ENCODE measurements around the gene PSD4. TPM values are rescaled to one million over a fixed set of nuclear protein-coding genes. Genes with fewer than 3 reads are reported as not detected.

Gene PSD4
- total RNA-seq, 1 experiment from 2014 or later, result 12.6 TPM

DNA sequence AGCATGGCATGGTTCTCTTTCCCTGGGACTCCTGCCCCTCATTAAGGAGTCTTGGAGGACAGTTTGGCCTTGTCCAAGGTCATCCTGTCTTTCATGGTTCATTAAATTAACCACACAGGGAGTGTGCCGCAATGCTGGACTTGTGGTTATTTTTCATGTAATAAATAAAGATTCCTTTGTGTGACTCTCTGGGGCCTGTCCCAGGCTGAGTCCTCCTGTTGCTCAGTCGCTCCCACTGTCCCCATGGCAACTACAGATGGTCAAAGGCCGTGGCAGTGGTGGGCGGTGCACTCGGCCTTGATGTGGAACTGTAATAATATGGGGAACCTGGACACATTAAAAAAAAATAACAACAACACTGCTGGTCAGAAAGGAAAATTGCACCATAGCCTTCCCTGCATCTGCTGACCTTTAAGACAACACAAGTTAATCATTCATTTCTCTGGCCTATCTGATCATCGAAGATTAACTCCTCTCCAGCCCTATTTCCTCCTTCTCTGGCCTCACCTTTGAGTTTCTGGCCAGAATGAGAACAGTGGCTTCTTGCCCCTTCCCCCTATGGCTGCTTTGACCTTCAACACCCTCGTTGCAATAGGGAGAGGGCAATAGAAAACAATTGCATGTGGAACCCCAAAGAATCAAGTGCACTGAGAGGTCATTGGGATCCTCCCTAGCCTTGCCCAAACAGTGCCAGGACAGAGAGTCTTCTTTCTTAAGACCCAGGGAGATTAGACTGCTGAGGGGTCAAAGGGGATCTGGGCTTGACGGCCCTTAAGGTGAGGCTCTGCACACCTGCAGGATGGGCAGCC is 44.7 kb downstream of the PSD4 start:
- ATAC-seq (no peak), DNase-seq (ENCODE audit: low read depth, low spot score) (no peak)
- ChIA-PET RAD21 (ENCODE audit: low non-redundant PET in 1 of 2, low total read pairs in 2 of 2, uncharacterized antibody in 2 of 2, unreplicated experiment in 2 of 2) (no interaction called here), CTCF (no interaction called here), POLR2A (no interaction called here)
- Histone ChIP-seq H3K4me1 (ENCODE audit: control insufficient read depth in 1 of 2, insufficient read depth in 2 of 2, low read length in 2 of 2) (peaks cover 31 to 37% of the 10 kb centered on the region in 2 experiments), H3K9me2 (ENCODE audit: insufficient read depth) (no peaks in the 10 kb centered on the region), H3K36me3 (ENCODE audit: control insufficient read depth in 1 of 2, insufficient read depth in 2 of 2, low read length in 2 of 2) (no peaks in the 10 kb centered on the region), H3K4me2 (ENCODE audit: low read length) (peak overlapping the region; percentile 64; the same call in 1 of the 2 replicates), H3K4me3 (replicated peaks in 1 of 2; ENCODE audit: low read depth in 1 of 2, low read length in 2 of 2) (no peak overlapping the region), H3K9me3 (ENCODE audit: control insufficient read depth in 1 of 2, insufficient read depth in 1 of 2, low read depth in 1 of 2, low read length in 2 of 2) (no peaks in the 10 kb centered on the region), H2AFZ (ENCODE audit: low read depth, low read length, poor library complexity, severe bottlenecking) (no peak overlapping the region), H3K27ac (ENCODE audit: low read depth, low read length) (peak overlapping the region; percentile 44), H3K9ac (ENCODE audit: low read length) (no peak overlapping the region), H4K20me1 (ENCODE audit: insufficient read depth) (no peaks in the 10 kb centered on the region), H3K79me2 (ENCODE audit: insufficient read depth, low read length) (no peaks in the 10 kb centered on the region), H3K27me3 (ENCODE audit: insufficient read depth, low read length) (no peaks in the 10 kb centered on the region)
- no TSS peak for BruUV-seq (replicated peaks)
- intact Hi-C loops (cut with micrococcal nuclease), result no loop called here
- TF ChIP-seq ZFX (IDR thresholded peaks at IDR 0.05), result no peak
- TF ChIP-seq, protein P1, sequence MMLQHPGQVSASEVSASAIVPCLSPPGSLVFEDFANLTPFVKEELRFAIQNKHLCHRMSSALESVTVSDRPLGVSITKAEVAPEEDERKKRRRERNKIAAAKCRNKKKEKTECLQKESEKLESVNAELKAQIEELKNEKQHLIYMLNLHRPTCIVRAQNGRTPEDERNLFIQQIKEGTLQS (IDR thresholded peaks at IDR 0.05), result no peak
- TF ChIP-seq JUND (IDR thresholded peaks at IDR 0.05), result no peak
- TF ChIP-seq ZNF274 (IDR thresholded peaks at IDR 0.05; ENCODE audit: low read depth, low read length), result no peak
- TF ChIP-seq, protein P2, sequence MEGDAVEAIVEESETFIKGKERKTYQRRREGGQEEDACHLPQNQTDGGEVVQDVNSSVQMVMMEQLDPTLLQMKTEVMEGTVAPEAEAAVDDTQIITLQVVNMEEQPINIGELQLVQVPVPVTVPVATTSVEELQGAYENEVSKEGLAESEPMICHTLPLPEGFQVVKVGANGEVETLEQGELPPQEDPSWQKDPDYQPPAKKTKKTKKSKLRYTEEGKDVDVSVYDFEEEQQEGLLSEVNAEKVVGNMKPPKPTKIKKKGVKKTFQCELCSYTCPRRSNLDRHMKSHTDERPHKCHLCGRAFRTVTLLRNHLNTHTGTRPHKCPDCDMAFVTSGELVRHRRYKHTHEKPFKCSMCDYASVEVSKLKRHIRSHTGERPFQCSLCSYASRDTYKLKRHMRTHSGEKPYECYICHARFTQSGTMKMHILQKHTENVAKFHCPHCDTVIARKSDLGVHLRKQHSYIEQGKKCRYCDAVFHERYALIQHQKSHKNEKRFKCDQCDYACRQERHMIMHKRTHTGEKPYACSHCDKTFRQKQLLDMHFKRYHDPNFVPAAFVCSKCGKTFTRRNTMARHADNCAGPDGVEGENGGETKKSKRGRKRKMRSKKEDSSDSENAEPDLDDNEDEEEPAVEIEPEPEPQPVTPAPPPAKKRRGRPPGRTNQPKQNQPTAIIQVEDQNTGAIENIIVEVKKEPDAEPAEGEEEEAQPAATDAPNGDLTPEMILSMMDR (IDR thresholded peaks at IDR 0.05 in 2 of 3, conservative IDR thresholded peaks at IDR 0.05 in 1 of 3; ENCODE audit: borderline replicate concordance in 1 of 3, insufficient read depth in 1 of 3, low read depth in 2 of 3, low read length in 2 of 3), result no peak
- no peak for TF ChIP-seq YY1 (IDR thresholded peaks at IDR 0.05; ENCODE audit: extremely low read depth, insufficient replicate concordance, low read depth, low read length)
- TF ChIP-seq ELF1 (IDR thresholded peaks at IDR 0.05; ENCODE audit: borderline replicate concordance, low read depth), result no peak
- TF ChIP-seq POLR2AphosphoS5 (IDR thresholded peaks at IDR 0.05; ENCODE audit: low read depth, low read length), result no peak
- no peak for TF ChIP-seq EGR1 (IDR thresholded peaks at IDR 0.05; ENCODE audit: low read depth)
- TF ChIP-seq, protein P3, sequence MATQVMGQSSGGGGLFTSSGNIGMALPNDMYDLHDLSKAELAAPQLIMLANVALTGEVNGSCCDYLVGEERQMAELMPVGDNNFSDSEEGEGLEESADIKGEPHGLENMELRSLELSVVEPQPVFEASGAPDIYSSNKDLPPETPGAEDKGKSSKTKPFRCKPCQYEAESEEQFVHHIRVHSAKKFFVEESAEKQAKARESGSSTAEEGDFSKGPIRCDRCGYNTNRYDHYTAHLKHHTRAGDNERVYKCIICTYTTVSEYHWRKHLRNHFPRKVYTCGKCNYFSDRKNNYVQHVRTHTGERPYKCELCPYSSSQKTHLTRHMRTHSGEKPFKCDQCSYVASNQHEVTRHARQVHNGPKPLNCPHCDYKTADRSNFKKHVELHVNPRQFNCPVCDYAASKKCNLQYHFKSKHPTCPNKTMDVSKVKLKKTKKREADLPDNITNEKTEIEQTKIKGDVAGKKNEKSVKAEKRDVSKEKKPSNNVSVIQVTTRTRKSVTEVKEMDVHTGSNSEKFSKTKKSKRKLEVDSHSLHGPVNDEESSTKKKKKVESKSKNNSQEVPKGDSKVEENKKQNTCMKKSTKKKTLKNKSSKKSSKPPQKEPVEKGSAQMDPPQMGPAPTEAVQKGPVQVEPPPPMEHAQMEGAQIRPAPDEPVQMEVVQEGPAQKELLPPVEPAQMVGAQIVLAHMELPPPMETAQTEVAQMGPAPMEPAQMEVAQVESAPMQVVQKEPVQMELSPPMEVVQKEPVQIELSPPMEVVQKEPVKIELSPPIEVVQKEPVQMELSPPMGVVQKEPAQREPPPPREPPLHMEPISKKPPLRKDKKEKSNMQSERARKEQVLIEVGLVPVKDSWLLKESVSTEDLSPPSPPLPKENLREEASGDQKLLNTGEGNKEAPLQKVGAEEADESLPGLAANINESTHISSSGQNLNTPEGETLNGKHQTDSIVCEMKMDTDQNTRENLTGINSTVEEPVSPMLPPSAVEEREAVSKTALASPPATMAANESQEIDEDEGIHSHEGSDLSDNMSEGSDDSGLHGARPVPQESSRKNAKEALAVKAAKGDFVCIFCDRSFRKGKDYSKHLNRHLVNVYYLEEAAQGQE (IDR thresholded peaks at IDR 0.05; ENCODE audit: low read depth), result no peak
- no peak for TF ChIP-seq SIN3A (IDR thresholded peaks at IDR 0.05; ENCODE audit: low read depth)
- TF ChIP-seq RAD21 (IDR thresholded peaks at IDR 0.05; ENCODE audit: low read depth), result no peak
- TF ChIP-seq EZH2 (IDR thresholded peaks at IDR 0.05), result no peak
- no peak for TF ChIP-seq CEBPB (IDR thresholded peaks at IDR 0.05; ENCODE audit: low read depth)
- no peak for TF ChIP-seq CBX3 (IDR thresholded peaks at IDR 0.05; ENCODE audit: low read depth)

All from HCT116 (cell line).